ENCODE results near the gene NCAN.
"Not testable (repeated sequence)": the region's sequence is repeated elsewhere in the genome, so short reads cannot be mapped to it uniquely, and the experiment has no call there.

The NCAN gene

GRCh38 chr19:19236173-19236572, 24.4 kb downstream of the NCAN start:
- Histone ChIP-seq H3K27ac (no peak overlapping the region), H3K36me3 (no peaks in the 10 kb centered on the region), H3K4me1 (no peaks in the 10 kb centered on the region), H3K9ac (no peak overlapping the region), H3K27me3 (no peaks in the 10 kb centered on the region), H3K4me2 (no peak overlapping the region), H4K20me1 (no peaks in the 10 kb centered on the region), H3K4me3 (no peak overlapping the region), H3K9me3 (peaks cover 31% of the 10 kb centered on the region)
- TF ChIP-seq Cebpa-rat (IDR thresholded peaks at IDR 0.05): no peak

GRCh38 chr19:19238126-19238894, 26.6 kb downstream of the NCAN start:
- H3K4me3 ChIP-seq: no peak overlapping the region
- no peaks in the 10 kb centered on the region for H3K27me3 ChIP-seq
- H3K4me1 ChIP-seq: no peaks in the 10 kb centered on the region
- no peaks in the 10 kb centered on the region for H4K20me1 ChIP-seq
- H3K9me3 ChIP-seq: peaks cover 30% of the 10 kb centered on the region
- H3K27ac ChIP-seq: no peak overlapping the region
- no peak overlapping the region for H3K4me2 ChIP-seq
- TF ChIP-seq Cebpa-rat (IDR thresholded peaks at IDR 0.05): no peak
- no peaks in the 10 kb centered on the region for H3K36me3 ChIP-seq
- H3K9ac ChIP-seq: no peak overlapping the region

GRCh38 chr19:19239675-19240074, 27.9 kb downstream of the NCAN start:
- Histone ChIP-seq H3K4me1 (no peaks in the 10 kb centered on the region), H3K27me3 (no peaks in the 10 kb centered on the region)
- no peak for TF ChIP-seq Cebpa-rat (IDR thresholded peaks at IDR 0.05)

GRCh38 chr19:19240476-19240875, 28.7 kb downstream of the NCAN start:
- Histone ChIP-seq H3K27ac (no peak overlapping the region), H3K27me3 (no peaks in the 10 kb centered on the region), H3K4me3 (no peak overlapping the region), H3K4me1 (no peaks in the 10 kb centered on the region), H3K36me3 (no peaks in the 10 kb centered on the region), H3K4me2 (no peak overlapping the region), H3K9me3 (peaks cover 8% of the 10 kb centered on the region), H3K9ac (no peak overlapping the region), H4K20me1 (no peaks in the 10 kb centered on the region)
- TF ChIP-seq Cebpa-rat (IDR thresholded peaks at IDR 0.05): no peak

More at GRCh38 chr19:19239675-19240074, 27.9 kb downstream of the NCAN start:
- Histone ChIP-seq H3K36me3 (no peaks in the 10 kb centered on the region), H3K9me3 (peaks cover 16% of the 10 kb centered on the region), H3K27ac (no peak overlapping the region), H4K20me1 (no peaks in the 10 kb centered on the region), H3K4me3 (no peak overlapping the region), H3K9ac (no peak overlapping the region), H3K4me2 (no peak overlapping the region)

GRCh38 chr19:19250196-19250801, 38.5 kb downstream of the NCAN start:
- no peak for TF ChIP-seq Cebpa-rat (IDR thresholded peaks at IDR 0.05)
- Histone ChIP-seq H3K27me3 (no peaks in the 10 kb centered on the region), H3K4me2 (no peak overlapping the region), H3K27ac (no peak overlapping the region), H3K4me3 (no peak overlapping the region), H4K20me1 (no peaks in the 10 kb centered on the region), H3K4me1 (no peaks in the 10 kb centered on the region), H3K9ac (no peak overlapping the region), H3K9me3 (no peaks in the 10 kb centered on the region), H3K36me3 (no peaks in the 10 kb centered on the region)

- H3K27me3 ChIP-seq, H4K20me1 ChIP-seq, H3K4me2 ChIP-seq: not testable (repeated sequence)
These were observed 41.7 kb downstream of the NCAN start for GRCh38 chr19:19253409-19253808.

GRCh38 chr19:19256072-19256969, 44.6 kb downstream of the NCAN start:
- no peak overlapping the region for H3K9ac ChIP-seq
- no peak overlapping the region for H3K4me2 ChIP-seq
- no peaks in the 10 kb centered on the region for H3K36me3 ChIP-seq
- peaks cover 12% of the 10 kb centered on the region for H3K27me3 ChIP-seq
- H3K27ac ChIP-seq: no peak overlapping the region
- no peak for TF ChIP-seq Cebpa-rat (IDR thresholded peaks at IDR 0.05)
- peaks cover 10% of the 10 kb centered on the region for H3K4me1 ChIP-seq
- peaks cover 18% of the 10 kb centered on the region for H3K9me3 ChIP-seq
- H4K20me1 ChIP-seq: no peaks in the 10 kb centered on the region
- H3K4me3 ChIP-seq: no peak overlapping the region

More at GRCh38 chr19:19253409-19253808, 41.7 kb downstream of the NCAN start:
- H3K9ac ChIP-seq, H3K4me1 ChIP-seq, H3K9me3 ChIP-seq, H3K27ac ChIP-seq, H3K36me3 ChIP-seq, H3K4me3 ChIP-seq: not testable (repeated sequence)

GRCh38 chr19:19257137-19257536, 45.4 kb downstream of the NCAN start:
- Histone ChIP-seq H3K9me3 (peaks cover 18% of the 10 kb centered on the region), H3K27me3 (peaks cover 20% of the 10 kb centered on the region), H3K4me1 (peaks cover 12% of the 10 kb centered on the region), H3K9ac (no peak overlapping the region), H3K4me2 (no peak overlapping the region), H3K4me3 (no peak overlapping the region), H3K27ac (no peak overlapping the region), H3K36me3 (no peaks in the 10 kb centered on the region), H4K20me1 (no peaks in the 10 kb centered on the region)
- no peak for TF ChIP-seq Cebpa-rat (IDR thresholded peaks at IDR 0.05)

- no peak for TF ChIP-seq Cebpa-rat (IDR thresholded peaks at IDR 0.05)
These were observed 46.3 kb downstream of the NCAN start for GRCh38 chr19:19257836-19258588.

More at GRCh38 chr19:19257836-19258588, 46.3 kb downstream of the NCAN start:
- H3K36me3 ChIP-seq: no peaks in the 10 kb centered on the region
- no peak overlapping the region for H3K9ac ChIP-seq
- H4K20me1 ChIP-seq: no peaks in the 10 kb centered on the region
- H3K9me3 ChIP-seq: peaks cover 18% of the 10 kb centered on the region
- no peak overlapping the region for H3K4me3 ChIP-seq
- no peak overlapping the region for H3K4me2 ChIP-seq
- peaks cover 29% of the 10 kb centered on the region for H3K27me3 ChIP-seq
- H3K4me1 ChIP-seq: peaks cover 12% of the 10 kb centered on the region
- H3K27ac ChIP-seq: no peak overlapping the region

Data from BLaER1 (cell line).